DMS153 treated with DMSO at 0.1 percent for 48 hours (cell line): ENCODE measurements around the gene NUDC.
"Not testable (repeated sequence)": the region's sequence is repeated elsewhere in the genome, so short reads cannot be mapped to it uniquely, and the experiment has no call there.

Experiments used
- DNase-seq: peaks from one replicate; lab custom pipeline; 2025; ENCODE audit not compliant: unreplicated experiment; lab: John Stamatoyannopoulos, UW

NUDC gene

DNA sequence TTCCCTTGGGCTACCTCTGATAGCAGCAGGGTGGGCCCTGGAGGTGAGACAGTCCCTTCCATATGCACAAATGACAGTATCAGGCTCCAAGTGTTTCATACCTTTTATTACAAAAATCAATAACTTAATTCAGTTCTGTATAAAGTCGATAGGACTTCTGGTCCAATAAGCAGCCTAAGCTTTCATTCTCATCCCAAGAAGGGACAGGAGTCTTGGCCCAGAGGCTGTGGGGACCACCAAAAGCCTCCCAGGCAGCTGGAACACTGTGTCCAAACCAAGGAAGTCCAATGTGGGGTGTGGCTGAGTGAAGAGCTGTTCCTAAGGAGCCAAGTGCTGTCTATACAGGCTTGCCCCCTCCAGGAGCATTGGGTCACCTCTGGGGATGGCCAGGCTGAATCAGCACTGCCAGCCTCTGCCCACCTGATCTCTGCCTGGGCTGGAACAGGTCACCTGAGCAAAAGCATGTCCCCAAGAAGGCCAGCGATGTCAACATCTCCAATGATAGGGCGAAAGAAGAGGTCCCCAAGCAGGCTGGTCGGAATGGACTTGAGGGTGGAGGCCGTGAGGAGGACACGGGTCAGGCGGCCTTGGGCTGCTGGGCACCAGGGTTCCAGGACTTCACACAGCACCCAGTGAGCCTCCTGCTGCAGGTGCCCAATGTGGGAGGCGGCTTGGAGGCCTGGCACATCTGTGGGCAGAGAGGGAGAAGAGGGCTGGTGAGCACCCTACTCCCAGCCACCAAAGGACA lies 10.0 kb upstream of the NUDC start:
- DNase-seq = no peak

- DNase-seq = no peak
Measured at GRCh38 chr1:26912147-26912490, 9.4 kb upstream of the NUDC start.

DNA sequence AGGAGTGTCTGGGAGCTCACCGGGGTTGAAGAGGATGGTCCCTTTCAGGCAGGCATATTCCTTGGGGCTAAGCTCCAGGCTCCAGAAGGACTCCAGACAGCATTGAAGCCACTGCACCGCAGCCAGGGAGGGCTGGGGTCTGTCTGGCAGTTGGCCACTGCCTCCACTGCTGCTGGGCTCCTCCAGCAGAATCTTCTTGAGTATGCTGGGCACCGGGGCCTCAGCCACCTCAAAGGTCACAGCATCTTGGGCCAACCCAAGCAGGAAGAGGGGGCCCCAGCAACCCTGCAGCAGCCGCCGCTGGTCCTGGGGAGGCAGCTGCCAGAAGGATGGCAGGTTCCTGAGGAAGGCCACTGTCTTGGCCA lies 8.2 kb upstream of the NUDC start:
- no peak for DNase-seq

GRCh38 chr1:26913754-26914619 lies 7.6 kb upstream of the NUDC start, which contains the start of gene NR0B2:
NR0B2 (minus strand) TSS chr1:26913975; CDS start chr1:26913940, 35 bp downstream.
- peak; percentile 100 for DNase-seq

DNA sequence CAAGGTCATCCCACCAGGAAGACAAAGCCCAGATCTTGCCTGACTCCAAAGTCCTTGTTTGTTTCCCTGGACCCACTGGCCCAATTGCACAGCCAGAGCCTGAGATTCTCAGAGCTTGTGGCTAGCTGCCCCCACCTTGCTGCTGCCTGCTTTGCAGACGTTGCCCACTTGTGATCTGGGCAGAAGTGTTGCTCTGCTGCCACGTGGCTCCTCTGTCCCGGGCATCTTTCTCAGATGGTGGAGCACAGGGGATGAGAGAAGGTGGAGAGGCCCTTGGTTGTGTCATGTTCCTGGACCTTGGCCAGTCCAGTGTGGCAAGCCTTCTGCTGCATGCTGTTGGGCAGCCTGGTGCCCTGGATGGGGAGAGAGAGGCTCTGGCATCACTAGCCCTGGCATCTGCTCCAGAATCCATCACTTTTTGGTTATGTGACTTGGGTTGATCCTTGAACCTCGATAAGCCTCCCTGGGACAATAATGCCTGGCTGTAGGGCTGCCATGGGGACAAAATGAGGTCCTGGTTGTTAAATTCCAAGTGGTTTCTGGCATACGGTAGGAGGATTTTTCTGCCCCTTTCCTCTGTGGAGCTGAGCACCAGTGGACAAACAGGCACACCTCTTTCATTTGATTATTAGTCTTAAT lies 6.2 kb upstream of the NUDC start:
- DNase-seq = no peak

- no peak for DNase-seq
Measured at GRCh38 chr1:26921126-26921539, 410 bp upstream of the NUDC start.

- no peak for DNase-seq
Measured at GRCh38 chr1:26922431-26922729, 837 bp downstream of the NUDC start.

- DNase-seq = no peak
Measured at GRCh38 chr1:26922901-26923300, 1.4 kb downstream of the NUDC start.

GRCh38 chr1:26923711-26924110 lies 2.2 kb downstream of the NUDC start:
- DNase-seq = no peak

DNA sequence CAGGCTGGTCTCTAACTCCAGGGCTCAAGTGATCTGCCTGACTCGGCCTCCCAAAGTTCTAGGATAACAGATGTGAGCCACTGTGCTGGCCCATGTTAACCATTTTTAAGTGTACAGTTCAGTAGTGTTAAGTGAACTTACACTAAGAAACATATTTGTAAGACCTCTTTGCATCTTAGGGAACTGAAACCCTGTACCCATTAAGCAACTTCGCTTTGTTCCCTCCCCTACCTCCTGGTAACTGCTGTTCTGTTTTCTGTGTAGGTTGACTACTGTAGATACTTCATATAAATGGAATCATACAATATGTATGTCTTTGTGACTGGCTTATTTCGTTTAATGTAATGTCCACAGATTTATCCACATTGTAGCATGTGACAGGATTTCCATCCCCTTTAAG lies 11.0 kb downstream of the NUDC start:
- DNase-seq = no peak

DNA sequence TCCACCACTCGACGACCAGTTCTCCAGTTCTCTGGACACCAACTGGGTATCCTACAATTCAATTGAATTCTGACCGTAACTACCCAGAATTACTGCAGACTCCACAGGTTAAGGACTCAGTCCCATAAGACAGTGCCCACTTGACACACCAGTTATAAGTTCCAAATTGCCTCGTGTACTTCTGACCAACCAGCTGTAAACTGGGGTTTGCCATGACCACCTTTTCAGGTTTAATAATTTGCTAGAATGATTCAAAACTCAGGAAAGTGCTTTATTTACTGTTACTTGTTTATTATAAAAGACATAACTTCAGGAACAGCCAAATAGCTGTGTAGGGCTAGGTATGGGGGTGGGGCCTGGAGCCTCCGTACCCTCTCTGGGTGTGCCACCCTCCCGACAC lies 15.3 kb downstream of the NUDC start:
- no peak for DNase-seq

- DNase-seq = no peak
Measured at GRCh38 chr1:26938004-26938658, 16.6 kb downstream of the NUDC start.

DNA sequence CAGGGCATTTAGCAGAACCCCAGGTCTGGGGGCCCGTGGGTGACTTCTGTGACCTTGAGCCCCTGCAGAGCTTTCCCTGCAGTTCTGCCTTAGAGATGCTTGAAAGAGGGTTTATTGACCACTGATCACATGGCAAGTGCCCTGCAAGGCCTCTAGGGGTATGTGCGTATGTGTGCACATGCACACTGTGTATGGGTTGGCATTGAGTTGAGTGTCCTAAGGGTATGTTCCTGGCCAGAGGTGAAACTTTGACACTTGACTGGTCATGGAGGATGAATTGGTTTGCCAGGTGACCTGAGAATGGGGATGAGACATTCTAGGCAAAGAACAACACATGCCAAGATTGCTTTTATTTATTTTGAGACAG lies 17.1 kb downstream of the NUDC start:
- no peak for DNase-seq

GRCh38 chr1:26941311-26941710 lies 19.8 kb downstream of the NUDC start:
- DNase-seq = no peak

DNA sequence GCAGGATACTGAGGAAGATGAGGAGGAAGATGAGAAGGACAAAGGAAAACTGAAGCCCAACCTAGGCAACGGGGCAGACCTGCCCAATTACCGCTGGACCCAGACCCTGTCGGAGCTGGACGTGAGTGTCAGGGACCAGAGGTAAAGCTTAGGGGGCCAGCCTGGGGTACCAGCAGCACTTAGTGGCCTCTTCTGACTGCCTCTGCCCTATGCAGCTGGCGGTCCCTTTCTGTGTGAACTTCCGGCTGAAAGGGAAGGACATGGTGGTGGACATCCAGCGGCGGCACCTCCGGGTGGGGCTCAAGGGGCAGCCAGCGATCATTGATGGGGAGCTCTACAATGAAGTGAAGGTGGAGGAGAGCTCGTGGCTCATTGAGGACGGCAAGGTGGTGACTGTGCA lies 21.1 kb downstream of the NUDC start:
- DNase-seq = no peak

GRCh38 chr1:26945138-26945537 lies 23.6 kb downstream of the NUDC start:
- DNase-seq = no peak

DNA sequence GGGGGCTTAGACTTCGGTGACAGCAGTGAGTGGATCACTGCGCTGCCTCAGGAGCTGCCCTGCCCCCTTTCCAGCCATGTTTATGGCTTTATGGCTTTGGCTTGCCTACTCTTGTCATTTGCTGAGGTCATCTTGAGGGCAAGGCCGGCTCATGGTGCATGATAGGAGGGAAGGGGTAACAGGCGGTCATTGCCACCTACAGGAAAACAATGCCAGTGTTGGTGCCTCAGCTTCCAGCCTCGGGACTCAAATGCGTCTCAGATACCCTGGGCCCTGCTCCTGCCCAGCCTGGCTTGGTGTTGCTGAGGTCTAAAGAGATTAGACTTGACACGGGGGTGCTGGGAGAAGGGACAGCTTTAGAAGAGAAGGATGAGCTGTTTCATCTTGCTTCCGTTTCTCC lies 24.2 kb downstream of the NUDC start:
- DNase-seq = no peak

- DNase-seq = no peak
Measured at GRCh38 chr1:26946270-26946669, 24.7 kb downstream of the NUDC start.

GRCh38 chr1:26948725-26949057 lies 27.1 kb downstream of the NUDC start:
- not testable (repeated sequence) for DNase-seq

DNA sequence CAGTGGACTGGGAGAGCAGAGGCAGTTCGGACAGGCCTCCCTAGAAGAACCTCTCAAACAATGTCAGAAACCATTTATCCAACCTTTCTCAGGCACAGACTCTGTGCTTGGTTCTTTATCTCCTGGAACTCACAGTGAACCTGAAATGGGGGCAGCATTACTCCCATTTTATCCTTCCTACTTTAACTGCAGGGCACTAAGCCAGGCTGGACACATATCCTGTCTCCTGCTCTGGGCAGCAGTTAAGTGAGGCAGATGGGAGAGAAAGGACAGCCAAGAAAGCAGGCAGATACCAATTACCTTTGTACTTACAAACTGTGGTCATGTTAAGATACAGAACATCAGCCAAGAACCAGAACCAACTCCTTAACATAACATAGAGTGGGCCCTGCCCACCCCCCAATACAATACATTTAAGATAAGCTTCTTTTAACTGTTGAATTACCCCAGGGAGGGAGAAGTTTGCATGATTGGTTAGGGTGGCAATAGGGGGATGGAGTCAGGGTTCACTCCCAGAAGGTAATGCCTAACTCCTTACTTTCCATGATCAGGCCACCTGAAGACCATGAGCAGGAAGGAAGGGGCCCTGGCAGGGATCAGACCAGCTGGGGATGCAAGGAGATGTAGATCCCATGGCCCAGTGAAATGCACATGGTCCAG lies 27.9 kb downstream of the NUDC start:
- DNase-seq = no peak

DNA sequence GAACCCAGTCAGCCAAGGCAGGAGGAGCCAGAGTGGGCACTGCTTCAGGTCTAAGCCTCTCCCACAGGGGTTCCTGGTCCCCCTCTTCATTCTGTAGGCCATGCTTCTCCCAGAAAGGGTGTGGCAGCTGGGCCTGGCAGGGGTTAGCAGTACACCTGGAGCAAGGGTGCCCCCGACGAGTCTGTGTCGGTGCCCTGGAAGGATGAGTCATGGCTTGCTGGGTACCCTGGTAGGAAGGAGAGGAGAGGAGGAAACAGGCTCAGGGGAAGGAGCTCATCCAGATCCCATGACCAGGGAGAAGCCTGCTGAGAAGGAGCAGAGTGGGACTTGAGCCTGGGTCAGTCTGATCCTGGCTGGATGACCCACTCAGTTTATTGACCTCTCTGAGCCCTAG lies 28.4 kb downstream of the NUDC start:
- DNase-seq = no peak
